22Rv1 (cell line): ENCODE measurements around the gene NCKIPSD.

Experiments used
- CTCF ChIP-seq: fragments of 450-650 bp; IDR thresholded peaks from 2 replicates; pipeline ENCODE4 v1.5.1; 2017; ENCODE audit warnings: mild to moderate bottlenecking
- ZFX ChIP-seq: fragments of 450-650 bp; IDR thresholded peaks from 2 replicates; pipeline ENCODE4 v1.6.1; 2017; ENCODE audit warnings: antibody characterized with exemption, borderline replicate concordance

- TF ChIP-seq CTCF (no peak), ZFX (no peak)
Observed at GRCh38 chr3:48686538-48687219, 964 bp upstream of the NCKIPSD start.
